Upper lobe of left lung (tissue), 4 donors: ENCODE results near the gene PLA2G4D.

ENCODE experiments used
- POLR2A ChIP-seq, 4 donors: fragments of 450-650 bp; IDR thresholded peaks; one replicate each; pipeline ENCODE4 v1.5.1; 2016 to 2017; ENCODE audit warnings: antibody characterized with exemption in 4 of 4, mild to moderate bottlenecking in 2 of 4
- TF ChIP-seq, protein P1 (sequence below), 6 experiments: fragments of 450-650 bp in 4 of 6; fragments of 200-600 bp in 2 of 6; sonication (generic) in 2 of 6; IDR thresholded peaks; one replicate each; pipeline ENCODE4 v1.5.1; 2016 to 2019; ENCODE audit warnings: antibody characterized with exemption in 6 of 6

DNA sequence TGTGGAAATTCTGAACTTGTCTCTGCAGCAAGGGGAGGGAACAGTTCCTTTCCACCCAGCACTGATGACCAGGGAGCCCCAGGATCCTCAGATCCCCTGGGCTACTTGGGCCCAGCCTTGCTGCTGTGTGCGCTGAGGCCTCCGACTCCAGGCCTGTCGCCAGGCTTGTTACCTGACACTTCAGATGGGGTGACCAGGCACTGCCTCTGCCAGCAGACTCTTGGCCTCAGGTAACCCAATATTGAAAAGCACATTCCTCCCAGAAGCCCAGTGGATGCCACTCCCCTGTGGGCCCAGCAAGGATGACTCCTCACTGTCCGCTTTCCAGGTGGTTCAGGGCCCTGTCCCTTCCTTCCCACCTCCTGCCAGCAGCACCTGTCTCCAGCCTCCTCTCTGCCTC is 70.1 kb downstream of the PLA2G4D start:
- TF ChIP-seq POLR2A (IDR thresholded peaks at IDR 0.05): peak in 1 of 4 donors; percentile 42
- TF ChIP-seq, protein P1, sequence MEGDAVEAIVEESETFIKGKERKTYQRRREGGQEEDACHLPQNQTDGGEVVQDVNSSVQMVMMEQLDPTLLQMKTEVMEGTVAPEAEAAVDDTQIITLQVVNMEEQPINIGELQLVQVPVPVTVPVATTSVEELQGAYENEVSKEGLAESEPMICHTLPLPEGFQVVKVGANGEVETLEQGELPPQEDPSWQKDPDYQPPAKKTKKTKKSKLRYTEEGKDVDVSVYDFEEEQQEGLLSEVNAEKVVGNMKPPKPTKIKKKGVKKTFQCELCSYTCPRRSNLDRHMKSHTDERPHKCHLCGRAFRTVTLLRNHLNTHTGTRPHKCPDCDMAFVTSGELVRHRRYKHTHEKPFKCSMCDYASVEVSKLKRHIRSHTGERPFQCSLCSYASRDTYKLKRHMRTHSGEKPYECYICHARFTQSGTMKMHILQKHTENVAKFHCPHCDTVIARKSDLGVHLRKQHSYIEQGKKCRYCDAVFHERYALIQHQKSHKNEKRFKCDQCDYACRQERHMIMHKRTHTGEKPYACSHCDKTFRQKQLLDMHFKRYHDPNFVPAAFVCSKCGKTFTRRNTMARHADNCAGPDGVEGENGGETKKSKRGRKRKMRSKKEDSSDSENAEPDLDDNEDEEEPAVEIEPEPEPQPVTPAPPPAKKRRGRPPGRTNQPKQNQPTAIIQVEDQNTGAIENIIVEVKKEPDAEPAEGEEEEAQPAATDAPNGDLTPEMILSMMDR (IDR thresholded peaks at IDR 0.05): no peak
